SU-DHL-6 (cell line): ENCODE measurements around the gene TMX3.

ENCODE experiments used
- H2AFZ ChIP-seq: fragments of 200-600 bp; sonication (generic); 2 replicates; pipeline ENCODE4 v1.6.1; 2014; ENCODE audit warnings: low read depth, mild to moderate bottlenecking, moderate library complexity, mixed read lengths, antibody characterized with exemption, low read length; ENCODE audit not compliant: severe bottlenecking
- H3F3A ChIP-seq: fragments of 200-600 bp; shearing (Covaris generic); 2 replicates; pipeline ENCODE4 v1.6.0; 2016; ENCODE audit warnings: antibody characterized with exemption, mild to moderate bottlenecking; ENCODE audit not compliant: insufficient read depth
- H3K27ac ChIP-seq: fragments of 200-600 bp; sonication (generic); 2 replicates; pipeline ENCODE4 v1.5.1; 2016; ENCODE audit warnings: low read depth, mild to moderate bottlenecking, low read length, moderate library complexity, mixed read lengths
- H3K27me3 ChIP-seq: fragments of 200-600 bp; sonication (generic), shearing (Covaris generic); 2 replicates; pipeline ENCODE4 v1.6.0; 2014; ENCODE audit warnings: mild to moderate bottlenecking, low read length
- H3K36me3 ChIP-seq: fragments of 200-600 bp; sonication (generic); 2 replicates; pipeline ENCODE4 v1.6.1; 2014; ENCODE audit warnings: mild to moderate bottlenecking, low read length, mixed read lengths
- H3K4me2 ChIP-seq: fragments of 300-600, 200-600 bp; shearing (Covaris generic), sonication (generic); 2 replicates; pipeline ENCODE4 v1.6.0; 2014; ENCODE audit warnings: low read length, low read depth, mild to moderate bottlenecking; ENCODE audit not compliant: poor library complexity, severe bottlenecking
- H3K4me3 ChIP-seq: fragments of 200-600 bp; sonication (generic); 2 replicates; pipeline ENCODE4 v1.5.1; 2014; ENCODE audit warnings: antibody characterized with exemption, low read length, mild to moderate bottlenecking, mixed read lengths; ENCODE audit not compliant: insufficient read depth, poor library complexity, severe bottlenecking
- H3K79me2 ChIP-seq: fragments of 200-600 bp; sonication (generic); 2 replicates; pipeline ENCODE4 v1.6.1; 2014; ENCODE audit warnings: mild to moderate bottlenecking, low read length, moderate library complexity; ENCODE audit not compliant: insufficient read depth
- H3K9ac ChIP-seq: fragments of 200-600 bp; sonication (generic); 2 replicates; pipeline ENCODE4 v1.7.0; 2014; ENCODE audit warnings: mild to moderate bottlenecking, low read length
- H3K9me2 ChIP-seq: fragments of 200-600 bp; sonication (generic); replicated peaks from 2 replicates; pipeline ENCODE4 v1.6.1; 2014; ENCODE audit warnings: low read length; ENCODE audit not compliant: insufficient read depth
- H3K9me3 ChIP-seq: fragments of 200-600 bp; sonication (generic); 2 replicates; pipeline ENCODE4 v1.6.1; 2014; ENCODE audit warnings: low read length, mixed read lengths; ENCODE audit not compliant: insufficient read depth
- H4K20me1 ChIP-seq: fragments of 200-600 bp; sonication (generic); 2 replicates; pipeline ENCODE4 v1.6.1; 2014; ENCODE audit warnings: low read depth, mild to moderate bottlenecking, antibody characterized with exemption, low read length, moderate library complexity, mixed read lengths
- CTCF ChIP-seq: fragments of 200-600 bp; sonication (generic); IDR thresholded peaks from one replicate; pipeline ENCODE4 v1.5.1; 2017; ENCODE audit warnings: antibody characterized with exemption, mild to moderate bottlenecking, low read length, moderate library complexity; ENCODE audit not compliant: insufficient read depth, poor library complexity, severe bottlenecking
- EZH2phosphoT487 ChIP-seq: fragments of 200-600 bp; sonication (generic), shearing (Covaris generic); conservative IDR thresholded peaks from 2 replicates; pipeline ENCODE4 v1.6.1; 2018; ENCODE audit warnings: mild to moderate bottlenecking, antibody characterized with exemption, low read length, moderate library complexity, mixed read lengths

The TMX3 gene

DNA sequence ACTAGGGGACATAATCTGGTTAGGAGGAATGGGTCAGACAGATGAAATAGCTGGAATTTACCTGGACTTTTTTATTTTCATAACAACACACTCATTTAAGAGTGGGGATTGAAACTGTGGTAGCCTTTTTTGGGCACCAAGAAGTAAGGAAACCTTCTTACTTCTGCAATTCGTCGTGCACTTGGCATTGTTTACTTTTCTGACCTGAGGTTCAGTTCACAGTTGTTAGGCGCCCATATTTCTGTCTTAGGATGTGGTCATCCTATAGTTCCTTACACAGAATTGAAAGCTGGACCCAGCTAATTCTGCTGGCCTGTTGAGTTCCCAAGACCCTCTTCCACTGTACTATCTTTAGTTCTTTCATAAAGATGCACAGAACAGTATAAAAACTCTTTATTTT lies 72.9 kb downstream of the TMX3 start:
- no peaks in the 10 kb centered on the region for H3F3A ChIP-seq
- H3K9me3 ChIP-seq, result no peaks in the 10 kb centered on the region
- H3K27ac ChIP-seq, result no peak overlapping the region
- no peaks in the 10 kb centered on the region for H4K20me1 ChIP-seq
- no peak overlapping the region for H3K4me3 ChIP-seq
- H3K36me3 ChIP-seq, result no peaks in the 10 kb centered on the region
- H3K9me2 ChIP-seq, result no peaks in the 10 kb centered on the region
- no peak overlapping the region for H3K9ac ChIP-seq
- no peaks in the 10 kb centered on the region for H3K27me3 ChIP-seq
- no peak overlapping the region for H2AFZ ChIP-seq
- H3K79me2 ChIP-seq, result no peaks in the 10 kb centered on the region
- H3K4me2 ChIP-seq, result no peak overlapping the region
- TF ChIP-seq EZH2phosphoT487, result no peak
- TF ChIP-seq CTCF, result no peak

GRCh38 chr18:68640861-68641260 lies 74.0 kb downstream of the TMX3 start:
- H3K9me2 ChIP-seq, result no peaks in the 10 kb centered on the region
- H4K20me1 ChIP-seq, result no peaks in the 10 kb centered on the region
- no peak overlapping the region for H3K27ac ChIP-seq
- no peak overlapping the region for H2AFZ ChIP-seq
- no peaks in the 10 kb centered on the region for H3K79me2 ChIP-seq
- no peaks in the 10 kb centered on the region for H3K27me3 ChIP-seq
- TF ChIP-seq CTCF (no peak), EZH2phosphoT487 (no peak)
- no peaks in the 10 kb centered on the region for H3K36me3 ChIP-seq
- H3F3A ChIP-seq, result no peaks in the 10 kb centered on the region
- no peaks in the 10 kb centered on the region for H3K9me3 ChIP-seq
- no peak overlapping the region for H3K4me2 ChIP-seq
- no peak overlapping the region for H3K4me3 ChIP-seq
- no peak overlapping the region for H3K9ac ChIP-seq

DNA sequence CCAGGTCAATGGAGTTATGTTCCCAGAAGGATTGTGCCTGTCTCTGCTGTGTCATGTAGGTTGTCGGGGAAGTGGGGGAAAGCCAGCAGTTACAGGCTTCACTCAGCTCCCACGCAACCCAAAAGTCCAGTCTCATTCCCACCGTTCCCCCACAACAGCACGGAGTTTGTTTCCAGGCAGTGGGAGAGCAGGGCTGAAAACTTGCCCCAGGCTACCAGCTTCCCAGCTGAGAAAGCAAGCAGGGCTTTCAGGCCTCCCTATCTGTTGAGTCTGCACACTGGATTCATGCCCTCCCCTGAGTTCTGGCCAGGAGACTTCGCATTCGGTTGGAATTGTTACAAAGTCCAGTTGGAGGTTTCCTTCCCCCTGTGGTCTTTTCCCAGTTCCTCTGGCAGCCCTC lies 76.3 kb downstream of the TMX3 start:
- Histone ChIP-seq H3F3A (no peaks in the 10 kb centered on the region), H3K36me3 (no peaks in the 10 kb centered on the region), H3K79me2 (no peaks in the 10 kb centered on the region), H3K9me3 (no peaks in the 10 kb centered on the region), H2AFZ (no peak overlapping the region), H4K20me1 (no peaks in the 10 kb centered on the region), H3K9ac (no peak overlapping the region), H3K9me2 (no peaks in the 10 kb centered on the region), H3K4me2 (no peak overlapping the region), H3K27ac (no peak overlapping the region), H3K4me3 (no peak overlapping the region), H3K27me3 (no peaks in the 10 kb centered on the region)
- TF ChIP-seq CTCF, result no peak
- no peak for TF ChIP-seq EZH2phosphoT487

DNA sequence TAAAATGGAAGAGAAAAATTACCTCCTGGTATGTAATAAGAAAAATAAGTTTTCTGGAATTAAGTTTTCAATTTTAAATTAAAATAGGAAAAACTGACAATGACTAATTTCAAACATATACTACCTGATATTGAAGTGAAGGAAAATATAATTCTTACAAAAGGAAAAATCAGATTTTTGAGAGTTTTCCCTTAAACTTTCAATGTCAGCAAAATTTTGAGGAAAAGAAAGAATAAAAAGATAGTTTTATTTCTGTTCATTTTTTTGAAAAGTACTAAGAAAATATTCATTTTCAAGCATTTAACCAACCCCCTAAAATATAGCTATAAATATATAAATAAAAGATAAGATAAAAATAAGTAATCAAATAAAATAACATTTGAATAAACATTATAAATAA lies 87.1 kb downstream of the TMX3 start:
- Histone ChIP-seq H3K27me3 (no peaks in the 10 kb centered on the region), H3F3A (no peaks in the 10 kb centered on the region), H3K4me3 (no peak overlapping the region), H3K9me2 (no peaks in the 10 kb centered on the region), H3K9ac (no peak overlapping the region), H3K9me3 (no peaks in the 10 kb centered on the region), H2AFZ (no peak overlapping the region), H4K20me1 (no peaks in the 10 kb centered on the region), H3K36me3 (no peaks in the 10 kb centered on the region), H3K79me2 (no peaks in the 10 kb centered on the region), H3K27ac (no peak overlapping the region), H3K4me2 (no peak overlapping the region)
- no peak for TF ChIP-seq EZH2phosphoT487
- no peak for TF ChIP-seq CTCF
